GM18861 (cell line): ENCODE measurements around the gene SLC2A13.
A peak's percentile ranks its signal among the peaks of the same experiment; 100 is the strongest.

Experiments
- ATAC-seq: cut with Tn5 transposase; IDR thresholded peaks from one replicate; pipeline ENCODE4 v1.9.1; 2021; ENCODE audit not compliant: unreplicated experiment

Gene SLC2A13

GRCh38 chr12:40105515-40106201, at the start of gene SLC2A13:
Gene SLC2A13, minus strand, starts transcription at chr12:40106081. Its CDS starts 273 bp downstream, at chr12:40105808.
- peak; percentile 78 for ATAC-seq

GRCh38 chr12:40154381-40154780, 48.5 kb upstream of the SLC2A13 start:
- no peak for ATAC-seq

GRCh38 chr12:40153432-40153831, 47.6 kb upstream of the SLC2A13 start:
- ATAC-seq: no peak

DNA sequence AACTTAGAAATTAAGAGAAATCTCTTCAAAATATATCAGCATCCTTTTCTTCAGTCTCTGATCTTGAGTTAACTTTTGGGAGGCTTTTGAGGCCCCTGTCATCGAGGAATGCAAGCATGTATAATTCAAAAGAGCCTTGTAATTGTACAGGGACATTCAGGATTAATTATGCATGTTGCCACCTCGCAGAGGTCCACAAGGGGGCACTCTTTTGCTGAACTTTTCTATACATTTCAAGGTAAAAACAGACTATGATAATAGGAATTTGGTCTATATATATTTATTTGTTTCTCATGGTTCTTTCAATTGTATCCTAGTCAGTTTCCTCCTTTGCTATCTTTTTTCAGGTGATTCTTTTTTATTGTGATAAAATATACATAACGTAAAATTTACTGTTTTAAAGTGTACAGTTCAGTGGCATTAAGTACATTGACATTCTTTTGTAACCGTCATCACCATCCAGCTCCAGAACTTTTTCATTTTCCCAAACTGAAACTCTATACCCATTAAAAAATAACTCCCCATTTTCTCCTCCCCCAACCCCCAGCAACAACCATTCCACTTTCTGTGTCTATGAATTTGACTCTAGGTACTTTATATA, 47.0 kb upstream of the SLC2A13 start:
- no peak for ATAC-seq

DNA sequence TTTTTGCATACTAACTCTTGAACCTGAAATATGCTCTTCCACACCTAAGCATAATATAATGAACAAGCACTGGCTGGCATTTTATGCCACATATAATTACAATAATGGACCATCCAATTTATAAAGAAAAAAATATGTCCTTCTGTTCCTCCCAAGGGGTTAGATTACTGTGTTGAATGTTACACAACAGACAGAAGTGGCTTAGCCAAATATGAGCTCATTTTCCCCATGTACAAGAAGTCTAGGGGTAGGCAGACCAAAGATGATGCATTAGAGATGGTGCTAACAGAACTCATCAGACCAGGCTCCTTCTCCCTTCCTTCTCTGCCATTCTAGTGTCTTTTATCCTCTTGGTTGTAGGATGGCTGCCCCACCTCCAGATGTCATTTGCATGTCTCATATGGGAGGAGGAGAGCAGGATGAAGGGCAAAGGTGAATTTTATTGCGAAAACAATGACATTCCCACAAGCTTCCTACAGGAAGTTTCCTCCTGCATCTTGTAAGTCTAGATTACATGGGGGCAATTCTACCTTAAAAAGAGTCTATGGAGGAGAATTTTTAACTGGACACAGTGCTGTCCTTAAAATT, 43.9 kb upstream of the SLC2A13 start:
- no peak for ATAC-seq

DNA sequence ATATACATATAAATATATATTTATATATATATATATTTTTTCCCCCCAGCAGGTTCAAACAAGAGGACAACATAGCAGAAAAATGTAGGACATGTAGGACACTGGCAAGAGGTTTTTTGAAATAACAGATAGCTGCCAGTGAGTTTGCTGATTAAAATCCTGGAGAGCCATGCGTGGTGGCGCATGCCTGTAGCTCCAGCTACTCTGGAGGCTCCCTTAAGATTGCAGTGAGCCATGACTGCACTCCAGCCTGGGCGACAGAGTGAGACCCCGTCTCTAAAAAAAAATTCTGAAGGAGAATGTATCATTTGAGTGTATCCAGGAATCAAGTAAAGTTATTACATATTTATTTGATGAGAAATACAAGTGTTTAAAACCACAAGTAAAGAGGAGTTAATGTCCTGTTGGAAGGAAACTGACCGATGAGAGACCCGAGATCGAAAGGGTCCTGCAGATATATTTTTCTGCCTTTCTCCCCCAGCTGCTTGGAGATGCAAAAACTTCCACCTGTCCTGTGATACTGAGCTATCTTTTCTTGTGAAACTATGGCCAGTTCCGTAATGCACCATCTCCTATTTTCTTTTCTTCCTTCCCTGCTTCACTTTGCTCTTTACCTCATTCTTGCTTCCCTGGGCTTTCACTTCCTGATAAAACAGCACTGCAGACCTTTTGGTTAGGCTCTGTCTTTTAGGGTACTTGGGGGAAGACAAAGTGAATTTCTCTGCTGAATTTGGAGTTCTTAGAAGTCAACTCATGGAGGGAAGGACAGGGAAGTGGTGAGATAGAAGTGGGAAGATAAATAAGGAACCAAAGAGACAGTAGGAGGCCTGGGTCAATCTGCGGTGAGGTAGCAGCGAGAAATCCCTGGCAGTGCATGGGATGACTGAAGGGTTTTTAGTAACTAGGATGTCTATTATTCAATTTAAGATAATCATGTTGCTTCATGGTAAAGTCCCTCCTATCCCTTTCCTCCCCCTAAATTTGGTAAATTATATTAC, 41.2 kb upstream of the SLC2A13 start:
- no peak for ATAC-seq

- ATAC-seq: no peak
Measured at GRCh38 chr12:40145896-40146295, 40.0 kb upstream of the SLC2A13 start.

DNA sequence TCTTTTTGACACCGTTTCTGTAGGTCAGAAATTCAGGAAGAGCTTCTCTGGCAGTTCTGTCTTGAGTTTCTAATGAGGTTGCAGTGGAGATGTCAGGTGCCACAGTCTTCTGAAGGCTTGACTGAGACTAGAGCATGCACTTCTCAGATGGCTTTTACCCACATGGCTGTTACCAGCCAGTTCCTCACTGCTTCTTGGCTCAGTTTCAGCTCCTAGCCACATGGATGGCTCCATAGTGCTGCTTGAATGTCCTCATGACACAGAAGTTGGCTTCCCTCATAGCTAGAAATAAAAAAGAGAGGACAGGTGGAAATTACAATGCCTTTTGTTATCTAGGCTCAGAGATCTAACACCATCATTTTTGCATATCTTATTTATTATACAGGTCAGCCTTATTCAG, 38.1 kb upstream of the SLC2A13 start:
- no peak for ATAC-seq

DNA sequence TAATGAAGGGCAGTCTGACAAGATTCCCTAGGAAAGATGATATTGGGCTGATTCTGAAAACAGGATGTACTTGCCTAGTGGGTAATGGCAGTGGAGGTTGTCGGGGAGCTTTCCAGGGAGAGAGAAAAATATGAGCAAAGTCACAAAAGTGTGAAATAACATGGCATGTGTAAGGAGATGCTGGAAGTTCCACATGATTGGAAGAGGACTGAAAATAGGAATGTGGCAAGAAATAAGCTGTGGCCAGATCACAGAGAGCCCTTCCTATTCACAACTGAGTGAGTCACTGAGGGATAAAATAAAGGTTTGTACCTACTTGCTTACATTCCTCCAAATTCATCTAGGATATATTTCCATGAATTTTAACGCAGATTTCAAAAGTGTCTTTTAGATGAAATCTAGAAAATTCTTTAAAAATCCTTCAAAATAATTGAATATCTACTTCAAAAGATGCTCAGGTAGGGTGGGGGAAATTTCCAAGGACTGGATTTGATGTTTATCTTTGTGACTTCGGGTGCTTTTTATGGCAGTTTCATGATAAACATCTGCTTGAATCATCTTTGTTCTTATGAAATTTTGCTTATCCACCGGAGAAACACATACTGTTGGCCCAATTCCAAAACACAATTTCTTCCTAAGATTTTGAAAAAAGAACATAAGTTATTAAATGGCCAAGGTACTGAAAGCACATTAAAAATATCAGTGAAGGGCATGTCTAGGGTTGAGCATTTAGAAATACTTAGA, 36.3 kb upstream of the SLC2A13 start:
- no peak for ATAC-seq

DNA sequence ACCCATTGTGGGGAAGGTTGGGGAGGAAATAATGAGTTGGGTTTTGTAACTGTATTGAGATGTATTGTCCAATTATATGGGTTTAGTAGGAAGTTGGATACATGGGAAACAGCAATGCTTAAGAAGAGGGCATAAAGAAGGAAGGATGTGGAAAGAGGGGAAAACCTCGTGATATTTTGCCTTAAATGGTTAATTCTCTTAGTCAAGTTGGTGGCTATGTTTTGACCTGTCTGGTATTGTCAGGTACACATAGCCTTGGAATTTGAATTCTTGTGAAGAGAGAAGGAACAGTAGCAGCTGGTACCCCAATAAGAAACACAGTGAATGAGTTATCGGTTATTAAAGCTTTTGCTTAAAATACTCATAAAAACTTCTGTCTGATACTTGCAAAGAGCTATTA, 32.6 kb upstream of the SLC2A13 start:
- no peak for ATAC-seq

DNA sequence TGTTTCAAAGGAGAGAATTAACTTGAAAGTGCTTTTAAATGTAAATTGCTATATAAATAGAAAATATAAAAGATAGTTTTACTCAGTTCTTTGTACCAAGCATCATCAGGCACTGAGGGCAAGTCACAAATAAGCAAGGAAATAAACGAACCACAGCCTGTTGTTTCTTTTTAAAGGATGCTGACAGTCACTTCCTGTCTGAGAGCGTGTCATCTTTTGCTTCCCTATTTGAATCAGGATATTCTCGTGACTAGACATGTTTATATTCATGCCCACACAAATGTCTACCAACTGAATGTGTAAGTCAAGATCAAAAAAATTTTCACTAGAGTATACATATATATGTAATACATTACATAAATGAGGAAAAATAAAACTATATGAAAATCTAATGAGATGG, 31.4 kb upstream of the SLC2A13 start:
- peak; percentile 94 for ATAC-seq

GRCh38 chr12:40127408-40127807, 21.5 kb upstream of the SLC2A13 start:
- no peak for ATAC-seq

DNA sequence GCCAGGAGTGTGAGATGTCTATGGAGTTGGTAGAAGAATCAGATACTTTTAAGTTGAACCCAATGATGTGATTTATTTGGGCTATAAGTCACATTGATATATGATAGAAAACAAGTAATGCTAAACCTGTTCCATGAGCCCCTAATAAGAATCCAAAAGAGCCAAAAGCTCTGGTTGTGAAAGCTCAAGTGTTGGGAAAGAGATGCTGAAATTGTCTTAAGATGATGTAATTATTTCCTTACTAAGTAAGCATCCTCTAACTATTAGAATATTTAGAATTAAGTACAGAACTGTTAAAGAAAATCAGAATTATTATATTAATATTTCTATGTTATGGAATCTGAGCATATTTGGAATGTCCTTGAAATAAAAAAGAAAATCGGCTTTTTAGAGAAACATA, 17.6 kb upstream of the SLC2A13 start:
- ATAC-seq: no peak

- no peak for ATAC-seq
Measured at GRCh38 chr12:40122842-40123241, 17.0 kb upstream of the SLC2A13 start.

- ATAC-seq: peak; percentile 91
Measured at GRCh38 chr12:40117818-40118217, 11.9 kb upstream of the SLC2A13 start.

DNA sequence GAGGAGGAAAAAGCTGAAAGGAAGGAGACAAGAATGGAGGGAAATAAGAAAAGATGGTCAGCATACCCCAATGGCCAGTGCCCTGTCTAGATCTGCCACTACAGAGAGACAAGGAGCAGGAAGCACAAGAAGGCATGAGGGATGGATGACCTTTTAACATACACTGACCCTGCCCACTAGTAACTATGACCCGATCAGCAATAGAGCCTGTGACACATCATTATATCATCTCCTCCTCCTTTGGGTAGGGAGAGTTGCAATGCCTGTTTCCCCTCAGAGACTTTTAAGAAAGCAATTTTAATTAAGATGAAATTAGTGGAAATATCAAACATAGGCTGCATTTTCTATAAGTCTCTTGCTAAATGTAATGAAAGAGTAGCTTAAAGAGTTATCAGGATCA, 4.7 kb upstream of the SLC2A13 start:
- no peak for ATAC-seq

GRCh38 chr12:40107803-40108620, 2.1 kb upstream of the SLC2A13 start:
- ATAC-seq: no peak

DNA sequence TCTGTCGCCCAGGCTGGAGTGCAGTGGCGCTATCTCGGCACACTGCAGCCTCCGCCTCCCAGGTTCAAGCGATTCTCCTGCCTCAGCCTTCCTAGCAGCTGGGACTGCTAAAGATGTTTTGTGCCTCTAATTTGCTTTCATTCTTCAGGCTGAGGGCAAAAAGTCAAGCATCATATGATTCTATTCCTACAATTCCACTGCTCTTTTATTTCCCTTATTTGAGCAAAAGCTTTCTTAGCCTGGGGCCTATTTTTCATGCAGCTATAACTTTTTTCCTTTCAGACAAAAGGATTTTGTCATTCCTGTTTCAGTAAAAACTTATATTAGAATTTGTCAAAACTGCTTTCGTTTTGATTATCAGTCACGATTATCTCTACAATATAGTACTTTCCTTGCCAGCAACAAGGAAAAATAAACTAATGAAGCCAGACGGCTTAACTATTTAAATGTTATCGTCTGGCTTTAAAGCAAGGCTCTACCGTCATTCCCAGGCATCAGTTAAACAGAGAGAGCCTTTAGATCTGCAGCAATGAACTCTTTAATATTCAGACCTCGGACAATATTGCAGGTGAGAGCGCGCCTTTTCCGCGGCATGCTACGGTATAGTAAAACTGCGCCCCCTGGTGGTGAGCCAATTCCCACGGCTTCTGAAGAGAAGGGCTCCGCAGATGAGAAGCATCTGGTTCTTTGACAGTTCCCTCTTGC, 1.4 kb upstream of the SLC2A13 start:
- ATAC-seq: peak; percentile 36

- no peak for ATAC-seq
Measured at GRCh38 chr12:40106655-40107054, 774 bp upstream of the SLC2A13 start.
